GM19324 (cell line): ENCODE data around the gene CDKN1A.
A peak's percentile ranks its signal among the peaks of the same experiment; 100 is the strongest.
"Not testable (repeated sequence)": the region's sequence is repeated elsewhere in the genome, so short reads cannot be mapped to it uniquely, and the experiment has no call there.

Experiments
- ATAC-seq: cut with Tn5 transposase; IDR thresholded peaks from one replicate; pipeline ENCODE4 v1.9.1; 2021; ENCODE audit warnings: mild to moderate bottlenecking, moderate library complexity; ENCODE audit not compliant: unreplicated experiment, low FRiP score

The CDKN1A gene

DNA sequence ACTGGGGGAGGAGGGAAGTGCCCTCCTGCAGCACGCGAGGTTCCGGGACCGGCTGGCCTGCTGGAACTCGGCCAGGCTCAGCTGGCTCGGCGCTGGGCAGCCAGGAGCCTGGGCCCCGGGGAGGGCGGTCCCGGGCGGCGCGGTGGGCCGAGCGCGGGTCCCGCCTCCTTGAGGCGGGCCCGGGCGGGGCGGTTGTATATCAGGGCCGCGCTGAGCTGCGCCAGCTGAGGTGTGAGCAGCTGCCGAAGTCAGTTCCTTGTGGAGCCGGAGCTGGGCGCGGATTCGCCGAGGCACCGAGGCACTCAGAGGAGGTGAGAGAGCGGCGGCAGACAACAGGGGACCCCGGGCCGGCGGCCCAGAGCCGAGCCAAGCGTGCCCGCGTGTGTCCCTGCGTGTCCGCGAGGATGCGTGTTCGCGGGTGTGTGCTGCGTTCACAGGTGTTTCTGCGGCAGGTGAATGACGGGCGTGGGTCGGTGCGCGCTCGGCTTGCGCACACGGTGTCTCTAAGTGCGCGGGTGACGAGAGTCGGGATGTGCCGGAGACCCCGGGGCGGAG, at the start of gene CDKN1A:
TSS of gene CDKN1A (plus strand) at position 227 of the 555 bp plus-strand sequence. CDS start 5,388 bp downstream, outside the sequence.
- peak; percentile 68 for ATAC-seq

DNA sequence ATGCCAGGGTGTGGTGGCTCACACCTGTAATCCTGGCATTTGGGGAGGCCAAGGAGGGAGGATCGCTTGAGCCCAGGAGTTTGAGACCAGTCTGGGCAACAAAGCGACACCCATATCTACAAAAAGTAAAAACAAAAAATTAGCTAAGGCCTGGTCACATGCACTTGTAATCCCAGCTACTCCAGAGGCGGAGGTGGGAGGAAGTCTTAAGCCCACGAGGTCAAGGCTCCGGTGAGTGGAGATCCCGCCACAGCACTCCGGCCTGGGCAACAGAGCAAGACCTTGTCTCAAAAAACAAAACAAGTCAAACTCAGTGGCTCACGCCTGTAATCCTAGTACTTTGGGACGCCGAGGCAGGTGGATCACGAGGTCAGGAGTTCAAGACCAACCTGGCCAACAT, 48.7 kb upstream of the CDKN1A start:
- no peak for ATAC-seq

DNA sequence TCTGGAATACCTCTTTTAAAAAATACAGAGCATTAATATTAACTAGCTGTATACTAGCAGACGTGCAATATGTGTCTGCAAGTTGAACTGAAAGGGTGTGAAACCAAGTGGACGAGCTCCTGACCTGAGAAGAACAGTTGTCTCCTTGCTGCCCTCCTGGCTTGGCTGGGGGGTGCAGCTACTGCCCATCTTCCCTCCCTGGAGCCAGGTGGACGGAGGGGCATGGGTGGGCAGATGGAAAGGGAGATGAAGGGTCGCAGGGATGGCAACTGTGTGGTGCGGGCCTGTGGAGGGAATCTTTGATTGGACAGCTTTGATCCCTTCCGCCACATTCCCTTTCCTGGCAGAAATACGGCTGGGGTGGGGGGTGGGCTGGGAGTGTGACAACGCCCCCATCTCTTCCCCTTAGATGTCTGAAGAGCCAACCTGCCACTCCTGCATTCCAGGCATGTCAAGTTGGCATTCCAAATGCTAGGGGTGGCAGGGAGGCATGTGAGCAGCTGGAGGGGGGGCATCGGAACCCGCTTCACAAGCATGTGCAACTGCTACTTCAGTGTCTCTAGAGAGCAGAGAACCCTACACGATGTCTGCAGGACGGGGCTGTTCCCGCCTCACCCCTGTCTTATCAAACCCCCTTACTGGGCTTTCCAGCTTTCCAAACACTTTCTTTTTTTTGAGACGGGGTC, 47.0 kb upstream of the CDKN1A start:
- ATAC-seq = no peak

DNA sequence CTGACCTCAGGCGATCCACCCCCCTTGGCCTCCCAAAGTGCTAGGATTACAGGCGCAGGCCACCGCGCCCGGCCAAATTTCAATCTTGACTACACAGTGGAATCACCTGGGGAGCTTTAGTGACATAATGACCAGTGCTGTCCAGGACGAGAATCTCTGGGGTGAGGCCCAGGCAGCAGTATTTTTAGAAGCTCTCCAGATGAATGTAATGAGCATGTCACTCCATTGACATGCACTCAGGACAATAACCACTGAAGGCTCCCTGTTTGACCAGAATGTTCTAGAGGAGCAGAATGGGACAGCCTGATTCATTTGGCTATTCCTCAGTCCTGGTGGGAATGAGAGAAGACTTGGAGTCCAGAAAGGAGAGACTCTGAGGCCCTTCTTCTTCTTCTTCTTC, 45.1 kb upstream of the CDKN1A start:
- ATAC-seq = no peak

DNA sequence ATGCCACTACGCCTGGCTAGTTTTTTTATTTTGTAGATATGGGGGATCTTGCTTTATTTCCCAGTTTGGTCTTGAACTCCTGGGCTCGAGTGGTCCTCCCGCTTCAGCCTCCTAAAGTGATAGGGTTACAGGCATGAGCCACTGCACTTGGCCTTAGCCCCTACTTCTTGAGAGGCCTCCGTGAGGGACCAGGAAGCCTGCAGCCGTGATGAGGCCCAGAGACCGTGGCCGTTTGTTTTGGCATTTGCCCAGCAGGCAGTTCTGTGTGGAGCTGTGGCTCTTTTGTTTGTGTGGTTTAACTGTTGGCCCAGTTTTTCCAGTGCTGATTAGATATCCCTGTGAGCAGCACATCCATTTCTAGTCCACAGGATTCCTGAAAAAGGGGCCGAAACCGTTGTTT, 44.6 kb upstream of the CDKN1A start:
- ATAC-seq = no peak

DNA sequence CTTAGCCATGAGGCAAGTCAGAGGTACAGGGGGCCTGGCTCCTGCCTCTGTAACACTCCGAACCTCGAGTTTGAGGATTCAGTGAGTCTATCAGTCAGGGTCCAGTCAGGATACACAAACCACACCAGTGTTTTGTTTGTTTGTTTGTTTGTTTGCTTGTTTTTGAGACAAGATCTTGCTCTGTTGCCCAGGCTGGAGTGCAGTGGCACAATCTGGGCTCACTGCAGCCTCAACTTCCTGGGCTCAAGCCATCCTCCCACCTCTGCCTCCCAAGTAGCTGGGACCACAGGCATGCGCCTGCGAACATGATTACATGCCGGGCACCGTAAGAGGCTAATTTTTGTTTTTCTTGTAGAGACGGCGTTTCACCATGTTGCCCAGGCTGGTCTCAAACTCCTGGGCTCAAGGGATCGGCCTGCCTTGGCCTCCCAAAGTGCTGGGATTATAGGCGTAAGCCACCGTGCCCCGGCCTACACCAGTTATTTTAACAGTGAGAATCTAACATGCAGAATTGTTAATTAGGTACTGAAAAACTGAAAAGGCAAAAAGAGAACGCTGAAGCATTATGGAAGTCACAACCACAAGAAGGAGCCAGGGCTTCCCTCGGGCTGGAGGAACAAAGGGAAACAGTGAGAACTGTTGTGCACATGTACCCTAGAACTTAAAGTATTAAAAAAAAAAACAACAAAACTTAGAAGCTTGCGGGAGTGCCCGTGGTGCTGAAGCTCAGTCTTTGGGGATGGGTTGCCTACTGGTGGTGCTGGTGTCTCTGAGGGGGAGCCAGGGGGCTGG, 44.0 kb upstream of the CDKN1A start:
- ATAC-seq = no peak

DNA sequence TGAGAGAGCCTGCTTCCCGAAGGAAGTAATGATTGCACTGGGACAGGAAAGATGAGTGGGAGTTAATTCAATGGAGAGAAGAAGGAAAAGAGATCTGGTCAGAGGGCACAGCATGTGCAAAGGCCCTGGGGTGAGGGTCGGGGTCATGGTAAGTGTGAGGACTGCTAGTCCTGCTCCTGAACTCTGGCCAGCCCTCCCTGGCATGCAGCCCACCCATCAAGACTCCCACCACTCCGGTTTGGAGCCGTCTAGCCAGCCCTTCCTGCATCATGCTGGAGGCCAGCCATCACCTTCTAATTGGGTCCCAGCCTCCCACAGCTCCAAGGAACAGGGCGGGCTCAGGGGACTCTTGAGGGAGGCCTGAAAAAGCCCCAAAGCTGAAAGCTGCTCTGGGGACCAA, 42.2 kb upstream of the CDKN1A start:
- ATAC-seq = no peak

DNA sequence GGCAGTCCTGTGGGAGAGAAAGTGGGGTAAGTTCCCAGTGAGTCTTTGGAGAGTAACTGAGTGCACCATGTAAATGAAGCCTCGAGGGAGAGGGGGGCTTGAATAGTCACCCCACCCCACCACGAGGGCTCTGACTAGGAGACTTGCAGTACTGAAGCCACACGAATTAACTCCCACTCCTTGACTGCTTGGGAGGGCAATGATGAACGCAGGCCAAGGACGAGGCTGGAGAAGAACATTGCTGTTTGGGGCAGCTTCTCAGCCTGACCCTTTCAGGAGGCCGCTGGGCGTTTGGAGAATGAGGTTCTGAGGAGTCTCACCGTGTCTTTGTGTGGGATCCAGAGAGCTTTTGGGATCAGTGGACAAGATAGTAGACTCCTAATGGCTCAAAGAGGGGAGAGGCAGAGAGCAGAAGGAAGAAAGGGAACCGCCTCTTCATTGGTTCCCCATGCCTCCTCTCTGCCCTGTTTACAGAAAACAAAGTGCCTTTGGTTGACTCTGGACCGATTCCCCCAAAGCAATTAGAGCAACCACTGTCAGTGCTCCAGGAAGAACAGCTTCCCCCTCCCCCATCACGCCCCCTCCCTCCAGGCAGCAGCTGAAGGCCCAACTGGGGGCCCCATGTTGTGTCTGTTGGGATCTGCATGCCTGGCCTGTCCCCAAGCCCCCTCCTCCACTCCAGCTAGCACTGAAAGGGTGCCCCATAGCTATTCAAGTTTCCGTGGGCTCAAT, 41.7 kb upstream of the CDKN1A start:
- ATAC-seq = no peak

DNA sequence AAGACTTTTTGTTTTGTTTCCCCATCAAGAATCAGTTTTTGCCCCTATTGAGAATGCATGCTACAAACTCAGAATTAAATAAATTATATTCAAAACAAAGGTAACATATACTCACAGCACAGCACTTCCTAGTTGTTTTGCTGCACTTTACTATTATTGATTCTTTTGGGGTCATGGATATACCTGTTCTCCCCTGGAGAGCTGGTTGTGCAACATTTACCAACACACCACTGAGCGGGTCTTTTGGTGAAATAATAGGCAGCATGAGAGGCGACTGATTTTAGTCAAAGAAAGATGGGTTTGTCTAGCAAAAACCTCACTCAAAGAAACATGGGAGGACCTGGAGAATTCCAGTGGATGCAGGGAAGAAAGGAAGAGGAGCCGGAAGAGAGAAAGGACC, 39.9 kb upstream of the CDKN1A start:
- ATAC-seq = no peak

DNA sequence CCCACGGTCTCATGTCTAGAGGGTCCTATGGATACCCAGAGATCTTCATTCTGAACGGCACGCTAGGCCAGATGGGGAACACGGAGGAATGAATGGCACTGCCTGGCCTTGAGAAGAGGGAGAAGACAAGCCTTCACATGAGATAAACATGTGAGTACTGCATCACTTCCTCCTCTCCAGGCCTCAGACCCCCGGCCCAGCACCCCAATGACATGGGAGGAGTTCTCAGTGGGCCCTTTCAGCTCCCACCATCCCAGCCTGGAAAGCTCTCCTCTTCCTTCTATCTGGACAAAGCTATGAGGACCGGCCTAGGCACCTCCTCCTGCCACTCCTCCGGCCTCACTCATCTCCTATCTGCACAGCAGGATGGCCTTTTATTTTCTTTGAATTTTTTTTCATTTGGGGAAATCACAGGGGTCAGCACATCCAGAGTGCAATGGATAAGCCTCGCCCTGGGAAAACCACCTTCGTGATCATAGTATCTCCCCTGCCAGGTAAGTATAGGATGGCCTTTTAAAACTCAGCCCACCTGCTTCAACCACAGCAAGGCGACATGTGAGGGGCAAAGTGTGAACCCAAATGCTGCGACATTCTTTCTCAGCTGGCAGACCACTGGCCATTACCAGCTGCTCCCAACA, 39.2 kb upstream of the CDKN1A start:
- no peak for ATAC-seq

DNA sequence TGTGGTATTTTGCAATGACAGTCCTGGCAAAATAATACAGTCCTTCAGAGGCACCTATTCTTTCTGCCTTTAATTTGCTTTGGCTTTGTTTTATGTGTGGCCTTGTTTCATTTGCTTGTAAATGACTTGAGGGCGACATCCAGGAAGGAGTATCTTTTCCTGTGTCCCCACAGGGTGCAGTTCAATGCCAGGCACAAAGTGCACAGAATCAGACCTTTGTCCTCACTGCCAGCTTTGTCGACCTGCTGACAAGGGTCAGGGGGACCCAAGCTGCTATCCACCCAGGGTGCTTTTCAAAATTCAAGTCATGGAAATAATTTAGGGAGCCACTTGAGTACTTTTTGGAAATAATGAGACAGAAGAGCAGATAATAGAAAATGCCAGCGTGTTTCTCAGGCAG, 37.0 kb upstream of the CDKN1A start:
- no peak for ATAC-seq

DNA sequence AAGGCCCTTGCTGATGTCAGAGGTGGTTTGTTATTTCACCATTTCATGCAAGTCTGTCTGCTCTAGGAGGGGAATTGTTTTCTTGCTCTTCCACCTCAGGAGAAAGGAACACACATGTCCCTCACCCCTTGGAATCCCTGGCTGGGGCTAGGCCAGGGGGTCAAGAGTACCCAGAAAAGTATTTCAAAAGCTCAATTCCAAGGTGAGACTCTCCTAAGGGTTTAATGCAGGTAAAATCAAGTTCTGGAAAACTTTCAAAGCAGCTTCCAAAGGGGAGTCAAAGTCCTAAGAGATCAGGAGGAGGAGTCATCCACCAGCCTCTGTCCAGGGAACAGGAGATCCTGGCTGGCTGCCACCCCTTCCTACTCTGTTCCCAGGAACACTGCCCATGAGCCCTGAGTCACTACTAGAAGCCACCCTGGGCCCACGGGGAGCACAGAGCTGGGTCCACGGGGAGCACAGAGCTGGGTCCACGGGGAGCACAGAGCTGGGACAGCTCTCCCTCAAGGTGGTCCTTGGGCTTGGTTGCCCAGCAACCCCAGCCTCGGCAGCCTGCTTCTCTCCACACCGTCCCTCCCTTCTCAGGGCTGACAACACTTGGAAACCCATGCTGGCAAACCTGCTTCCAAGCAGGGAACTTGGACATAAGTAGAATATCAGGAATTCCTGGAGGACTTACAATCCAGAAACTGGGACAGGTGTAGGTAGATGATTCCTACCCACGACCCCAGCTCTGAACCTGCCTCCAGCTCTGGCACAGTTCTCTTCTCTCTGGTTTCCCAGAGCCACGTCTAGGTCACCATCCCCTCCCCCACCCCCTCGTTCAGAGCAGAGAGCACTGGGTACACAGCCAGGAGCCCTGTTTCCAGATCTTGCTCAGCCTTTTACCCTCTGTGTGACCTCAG, 35.3 kb upstream of the CDKN1A start:
- no peak for ATAC-seq

DNA sequence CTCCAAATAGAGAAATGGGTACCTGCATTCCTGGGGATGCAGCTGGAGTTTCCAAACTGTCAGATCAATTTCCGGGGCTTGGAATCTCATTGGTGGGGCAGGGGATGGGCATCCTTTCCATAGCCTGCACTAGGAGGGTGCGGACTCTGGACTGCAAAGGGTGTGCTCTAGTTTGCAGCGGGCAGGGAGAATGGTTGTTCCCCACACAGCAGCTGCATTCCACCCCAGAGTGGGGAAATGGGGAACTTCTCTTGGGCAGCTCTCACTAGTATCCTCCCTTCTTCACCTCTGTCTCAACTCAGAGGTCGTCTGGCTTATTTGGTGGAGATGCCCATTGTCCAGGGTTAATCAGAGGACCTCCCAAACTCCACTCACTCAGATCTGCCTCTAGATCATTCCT, 34.5 kb upstream of the CDKN1A start:
- ATAC-seq = no peak

DNA sequence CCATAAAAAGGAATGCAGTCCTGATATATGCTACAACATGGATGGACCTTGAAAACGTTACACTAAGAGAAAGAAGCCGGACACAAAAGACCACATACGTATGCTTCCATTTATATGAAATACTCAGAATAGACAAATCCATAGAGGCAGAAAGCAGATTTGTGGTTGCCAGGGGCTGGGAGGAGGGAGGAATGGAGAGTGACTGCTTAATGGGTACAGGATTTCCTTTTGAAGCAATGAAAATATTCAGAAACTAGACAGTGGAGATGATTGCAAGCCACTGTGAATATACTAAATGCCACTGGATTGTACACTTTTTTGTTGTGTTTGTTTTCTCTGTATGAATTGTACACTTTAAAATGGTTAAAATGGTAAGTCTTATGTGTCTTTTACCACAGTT, 29.4 kb upstream of the CDKN1A start:
- no peak for ATAC-seq

DNA sequence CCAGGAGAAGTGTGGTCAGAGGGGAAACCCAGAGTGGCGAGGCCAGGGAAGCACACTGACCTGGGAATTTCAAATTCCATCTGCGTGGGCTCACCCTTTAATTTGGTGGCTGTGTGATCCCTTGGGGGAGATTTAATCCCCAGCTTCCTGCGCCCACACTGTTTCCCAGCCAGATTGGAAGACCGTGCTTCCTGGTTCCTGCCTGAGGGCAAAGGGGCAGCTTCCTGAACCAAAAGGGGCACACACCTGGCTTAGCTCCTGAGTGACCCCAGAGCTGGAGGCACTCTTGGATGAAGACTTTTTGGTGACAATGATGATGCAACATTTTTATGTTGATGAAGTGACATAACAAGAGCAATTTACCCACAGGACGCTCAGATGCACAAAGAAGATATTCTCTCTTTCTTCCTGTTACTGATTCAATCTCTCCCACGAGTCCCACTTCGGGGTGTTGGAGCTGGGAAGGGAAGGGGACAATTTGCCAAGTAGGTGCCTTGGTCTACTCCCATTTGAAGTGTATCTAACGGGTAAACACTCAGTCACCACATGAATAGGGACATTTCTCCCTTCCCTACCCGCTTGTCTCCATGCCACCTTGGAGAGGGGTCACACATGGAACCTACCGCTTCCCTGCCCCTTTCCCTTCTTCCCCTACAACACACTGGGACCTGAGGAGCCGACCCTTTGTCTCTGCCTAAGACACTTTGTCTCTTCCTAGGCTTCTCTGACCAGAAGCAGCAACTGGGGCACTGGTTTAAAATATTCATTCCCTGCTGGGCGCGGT, 28.6 kb upstream of the CDKN1A start:
- no peak for ATAC-seq

DNA sequence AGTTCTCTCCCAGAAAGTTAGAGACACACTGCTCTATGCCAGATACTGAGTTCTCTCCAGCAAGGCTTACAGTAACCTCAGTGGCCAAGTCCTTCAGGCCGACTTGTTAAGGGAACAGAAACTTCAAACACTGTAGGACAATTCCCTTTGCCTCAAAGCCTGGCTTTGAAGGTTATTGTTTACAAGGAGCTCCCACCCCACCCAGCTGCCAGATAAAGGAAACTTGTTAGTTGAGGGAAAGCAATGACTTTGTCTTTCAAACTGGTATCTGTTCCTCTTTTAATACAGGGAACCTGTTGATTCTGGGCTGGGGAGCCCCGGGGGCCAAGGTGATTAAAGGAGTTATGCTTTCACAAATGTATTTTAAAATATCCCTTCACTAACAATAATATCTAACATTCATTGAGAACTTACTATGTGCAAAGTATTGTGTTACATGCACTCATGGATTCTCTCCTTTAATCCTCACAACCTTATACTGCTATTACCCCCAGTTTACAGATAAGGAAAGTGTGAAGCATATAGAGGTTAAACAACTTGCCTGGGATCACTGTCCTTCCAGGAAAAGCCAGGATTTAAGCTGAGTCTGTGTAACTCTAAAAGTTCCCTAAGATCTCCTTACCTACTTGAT, 27.6 kb upstream of the CDKN1A start:
- no peak for ATAC-seq

DNA sequence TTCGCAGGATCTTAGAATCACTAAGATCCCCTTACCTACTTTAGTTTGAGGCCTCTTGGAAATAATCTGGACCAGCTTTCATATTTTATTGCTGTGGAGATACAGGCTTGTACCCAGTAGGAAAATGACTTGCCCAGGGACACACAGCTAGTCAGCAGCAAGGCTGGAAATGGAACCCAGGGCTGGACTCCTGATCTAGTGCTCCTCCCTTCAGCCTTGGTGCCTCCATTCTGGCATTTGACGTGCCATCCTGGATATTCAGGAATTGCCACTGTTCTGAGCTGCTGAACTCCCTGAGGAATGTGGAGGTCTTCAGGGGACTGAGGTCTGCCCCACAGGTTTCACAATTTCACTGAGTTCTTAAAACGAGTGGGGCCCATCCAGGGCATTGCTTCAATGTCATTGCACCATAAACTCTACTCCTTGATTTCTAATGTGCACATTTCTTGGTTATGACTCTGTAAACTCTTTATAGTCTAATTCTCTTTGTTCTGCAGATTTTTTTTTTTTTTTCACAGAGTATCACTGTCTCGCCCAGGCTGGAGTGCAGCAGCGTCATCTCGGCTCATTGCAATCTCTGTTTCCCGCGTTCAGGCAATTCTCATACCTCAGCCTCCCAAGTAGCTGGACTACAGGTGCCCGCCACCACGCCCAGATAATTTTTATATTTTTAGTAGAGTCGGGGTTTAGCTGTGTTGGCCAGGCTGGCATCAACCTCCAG, 26.7 kb upstream of the CDKN1A start:
- ATAC-seq = no peak

DNA sequence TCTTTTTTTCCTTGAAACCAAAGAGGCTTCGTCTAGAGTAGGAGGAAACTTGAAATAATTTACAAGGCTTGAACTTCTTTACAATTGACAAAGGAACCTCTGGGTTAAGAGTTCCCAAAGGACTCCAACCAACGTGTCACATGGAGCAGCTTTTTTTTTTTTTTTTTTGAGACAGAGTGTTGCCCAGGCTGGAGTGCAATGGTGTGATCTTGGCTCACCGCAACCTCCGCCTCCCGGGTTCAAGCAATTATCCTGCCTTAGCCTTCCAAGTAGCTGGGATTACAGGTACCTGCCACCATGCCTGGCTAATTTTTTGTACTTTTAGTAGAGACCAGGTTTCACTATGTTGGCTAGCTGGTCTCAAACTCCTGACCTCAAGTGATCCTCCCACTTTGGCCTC, 24.0 kb upstream of the CDKN1A start:
- ATAC-seq = not testable (repeated sequence)
